ENCODE measurements around the gene RRM2. TPM values are rescaled to one million over a fixed set of nuclear protein-coding genes. Genes with fewer than 3 reads are reported as not detected.

RRM2 gene
- polyA plus RNA-seq, 1 donor (not counting 4 experiments of a cell fraction or from before 2014, with no cell fraction given): 25.7 TPM

DNA sequence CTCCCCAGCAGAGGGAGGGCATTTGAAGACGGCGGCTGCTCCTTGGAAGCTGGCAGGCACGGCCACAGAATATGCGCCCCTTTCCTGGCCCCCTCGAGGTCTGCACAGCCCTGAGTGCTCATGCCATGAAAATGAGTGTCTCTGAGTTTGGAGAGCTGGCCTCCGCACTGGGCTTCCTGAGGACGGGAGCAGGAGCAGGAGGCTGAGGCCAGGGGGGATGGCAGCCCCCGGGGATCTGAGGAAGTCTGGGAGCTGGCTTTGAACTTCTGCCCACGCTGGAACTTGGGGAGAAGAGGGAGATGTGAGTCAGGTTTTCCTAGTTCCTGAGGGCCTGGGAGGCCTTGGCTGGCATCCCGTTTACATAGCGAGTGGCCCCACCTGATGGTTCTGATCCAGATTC is 47.0 kb downstream of the RRM2 start:
- no peaks in the 10 kb centered on the region for H4K20me1 ChIP-seq (ENCODE audit: control insufficient read depth, extremely low read depth, insufficient read depth, low read length)
- no peak overlapping the region for H3K4me3 ChIP-seq (ENCODE audit: control insufficient read depth in 2 of 3, extremely low read depth in 1 of 3, insufficient read depth in 2 of 3, low read depth in 1 of 3, low read length in 3 of 3)
- H3K36me3 ChIP-seq (ENCODE audit: control insufficient read depth in 2 of 2, extremely low read depth in 1 of 2, insufficient read depth in 2 of 2, low read length in 2 of 2): no peaks in the 10 kb centered on the region
- DNase-seq (ENCODE audit: low read depth, low spot score): no peak
- no peaks in the 10 kb centered on the region for H3K9me3 ChIP-seq (ENCODE audit: control insufficient read depth, low read depth, low read length)
- no peaks in the 10 kb centered on the region for H3K9me1 ChIP-seq (ENCODE audit: control insufficient read depth, extremely low read depth, insufficient read depth, low read length)
- H3K27ac ChIP-seq (ENCODE audit: control insufficient read depth, insufficient read depth, low read length): no peak overlapping the region
- TF ChIP-seq, protein P1, sequence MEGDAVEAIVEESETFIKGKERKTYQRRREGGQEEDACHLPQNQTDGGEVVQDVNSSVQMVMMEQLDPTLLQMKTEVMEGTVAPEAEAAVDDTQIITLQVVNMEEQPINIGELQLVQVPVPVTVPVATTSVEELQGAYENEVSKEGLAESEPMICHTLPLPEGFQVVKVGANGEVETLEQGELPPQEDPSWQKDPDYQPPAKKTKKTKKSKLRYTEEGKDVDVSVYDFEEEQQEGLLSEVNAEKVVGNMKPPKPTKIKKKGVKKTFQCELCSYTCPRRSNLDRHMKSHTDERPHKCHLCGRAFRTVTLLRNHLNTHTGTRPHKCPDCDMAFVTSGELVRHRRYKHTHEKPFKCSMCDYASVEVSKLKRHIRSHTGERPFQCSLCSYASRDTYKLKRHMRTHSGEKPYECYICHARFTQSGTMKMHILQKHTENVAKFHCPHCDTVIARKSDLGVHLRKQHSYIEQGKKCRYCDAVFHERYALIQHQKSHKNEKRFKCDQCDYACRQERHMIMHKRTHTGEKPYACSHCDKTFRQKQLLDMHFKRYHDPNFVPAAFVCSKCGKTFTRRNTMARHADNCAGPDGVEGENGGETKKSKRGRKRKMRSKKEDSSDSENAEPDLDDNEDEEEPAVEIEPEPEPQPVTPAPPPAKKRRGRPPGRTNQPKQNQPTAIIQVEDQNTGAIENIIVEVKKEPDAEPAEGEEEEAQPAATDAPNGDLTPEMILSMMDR (optimal IDR thresholded peaks at IDR 0.05 in 1 of 3, IDR thresholded peaks at IDR 0.05 in 1 of 3, conservative IDR thresholded peaks at IDR 0.05 in 1 of 3; ENCODE audit: extremely low read depth in 1 of 3, insufficient read depth in 2 of 3, low read length in 3 of 3): no peak
- TF ChIP-seq EZH2 (IDR thresholded peaks at IDR 0.05; ENCODE audit: low read length): no peak
- no peaks in the 10 kb centered on the region for H3K4me1 ChIP-seq (ENCODE audit: control insufficient read depth, extremely low read depth, insufficient read depth, low read length)
- H3K79me2 ChIP-seq (ENCODE audit: control insufficient read depth, insufficient read depth, low read length): no peaks in the 10 kb centered on the region
- H3K4me2 ChIP-seq (ENCODE audit: control insufficient read depth, extremely low read depth, insufficient read depth, low read depth, low read length): no peak overlapping the region
- H3K27me3 ChIP-seq (ENCODE audit: control insufficient read depth, extremely low read depth, insufficient read depth, low read length): no peaks in the 10 kb centered on the region
- H2AFZ ChIP-seq (ENCODE audit: control insufficient read depth, low read length): no peak overlapping the region
- no peak overlapping the region for H3K9ac ChIP-seq (ENCODE audit: control insufficient read depth, extremely low read depth, insufficient read depth, low read length)
- FAIRE-seq: no peak
- dilution Hi-C loops (cut with MboI; ENCODE audit: extremely low pct_ligation_motif_present, low sequenced_read_pairs): no loop called here

DNA sequence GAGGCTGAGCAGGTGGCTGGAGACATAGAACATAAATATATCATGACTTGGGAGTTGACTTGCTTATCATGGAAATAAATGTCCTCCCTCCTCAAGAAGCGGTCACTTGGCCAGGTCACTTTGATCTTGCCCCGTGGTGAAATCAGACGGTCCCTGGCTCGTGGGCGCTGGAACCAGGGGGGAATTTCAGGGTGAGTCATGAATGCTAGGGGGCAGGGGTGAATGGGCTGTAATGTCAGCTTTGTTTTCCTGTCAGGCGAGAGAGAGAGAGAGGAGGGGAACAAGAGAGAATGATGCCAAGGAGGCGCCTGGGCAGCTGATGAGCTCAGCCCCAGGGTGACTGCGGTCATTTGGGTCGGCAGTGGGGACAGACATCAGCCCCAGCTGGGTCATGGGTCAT is 47.7 kb downstream of the RRM2 start:
- no peak overlapping the region for H3K27ac ChIP-seq (ENCODE audit: control insufficient read depth, insufficient read depth, low read length)
- H3K9me3 ChIP-seq (ENCODE audit: control insufficient read depth, low read depth, low read length): no peaks in the 10 kb centered on the region
- TF ChIP-seq, protein P1 (optimal IDR thresholded peaks at IDR 0.05 in 1 of 3, IDR thresholded peaks at IDR 0.05 in 1 of 3, conservative IDR thresholded peaks at IDR 0.05 in 1 of 3; ENCODE audit: extremely low read depth in 1 of 3, insufficient read depth in 2 of 3, low read length in 3 of 3): no peak
- TF ChIP-seq EZH2 (IDR thresholded peaks at IDR 0.05; ENCODE audit: low read length): no peak
- no peak for FAIRE-seq
- no peaks in the 10 kb centered on the region for H3K27me3 ChIP-seq (ENCODE audit: control insufficient read depth, extremely low read depth, insufficient read depth, low read length)
- H3K9me1 ChIP-seq (ENCODE audit: control insufficient read depth, extremely low read depth, insufficient read depth, low read length): no peaks in the 10 kb centered on the region
- no peaks in the 10 kb centered on the region for H3K36me3 ChIP-seq (ENCODE audit: control insufficient read depth in 2 of 2, extremely low read depth in 1 of 2, insufficient read depth in 2 of 2, low read length in 2 of 2)
- no peaks in the 10 kb centered on the region for H3K4me1 ChIP-seq (ENCODE audit: control insufficient read depth, extremely low read depth, insufficient read depth, low read length)
- no peaks in the 10 kb centered on the region for H4K20me1 ChIP-seq (ENCODE audit: control insufficient read depth, extremely low read depth, insufficient read depth, low read length)
- no peak overlapping the region for H3K4me3 ChIP-seq (ENCODE audit: control insufficient read depth in 2 of 3, extremely low read depth in 1 of 3, insufficient read depth in 2 of 3, low read depth in 1 of 3, low read length in 3 of 3)
- dilution Hi-C loops (cut with MboI; ENCODE audit: extremely low pct_ligation_motif_present, low sequenced_read_pairs): no loop called here
- H3K9ac ChIP-seq (ENCODE audit: control insufficient read depth, extremely low read depth, insufficient read depth, low read length): no peak overlapping the region
- DNase-seq (ENCODE audit: low read depth, low spot score): no peak
- no peak overlapping the region for H2AFZ ChIP-seq (ENCODE audit: control insufficient read depth, low read length)
- no peaks in the 10 kb centered on the region for H3K79me2 ChIP-seq (ENCODE audit: control insufficient read depth, insufficient read depth, low read length)
- no peak overlapping the region for H3K4me2 ChIP-seq (ENCODE audit: control insufficient read depth, extremely low read depth, insufficient read depth, low read depth, low read length)
